IgD-negative memory B cell (primary cell): ENCODE results near the gene WNT5A. TPM values are rescaled to one million over a fixed set of nuclear protein-coding genes. Genes with fewer than 3 reads are reported as not detected.

Experiments used
- H3K27ac Mint-ChIP-seq, 3 donors: one replicate each; pipeline ENCODE4 v1.8.0; 2020 to 2022; ENCODE audit warnings: mild to moderate bottlenecking in 3 of 3, mixed read lengths in 3 of 3, moderate library complexity in 1 of 3
- H3K27me3 Mint-ChIP-seq: one replicate; pipeline ENCODE4 v1.8.0; 2021; ENCODE audit warnings: mixed read lengths
- H3K36me3 Mint-ChIP-seq: one replicate; pipeline ENCODE4 v1.8.0; 2020; ENCODE audit warnings: mild to moderate bottlenecking, mixed read lengths
- H3K4me1 Mint-ChIP-seq, 3 donors: one replicate each; pipeline ENCODE4 v1.8.0; 2020 to 2022; ENCODE audit warnings: mixed read lengths in 3 of 3, mild to moderate bottlenecking in 1 of 3
- H3K4me3 Mint-ChIP-seq, 4 donors: one replicate each; pipeline ENCODE4 v1.8.0; 2020 to 2022; ENCODE audit warnings: mild to moderate bottlenecking in 4 of 4, mixed read lengths in 4 of 4, moderate library complexity in 3 of 4
- H3K9me3 Mint-ChIP-seq, 3 donors: one replicate each; pipeline ENCODE4 v1.8.0; 2020 to 2021; ENCODE audit warnings: mixed read lengths in 3 of 3, mild to moderate bottlenecking in 1 of 3
- polyA plus RNA-seq: library from polyadenylated mRNA; unstranded; fragments of 300-500 nt; fragmentation: Illumina TruSeq; gene quantifications from one replicate; pipeline ENCODE4 v1.2.3, GENCODE V29; 2021

WNT5A gene
- polyA plus RNA-seq, 1 donor from 2014 or later: not detected

GRCh38 chr3:55480911-55481743 is 6.0 kb downstream of the WNT5A start:
- Mint-ChIP-seq H3K27me3 (peaks cover 51% of the 10 kb centered on the region), H3K36me3 (no peaks in the 10 kb centered on the region), H3K4me1 (peaks cover 6 to 16% (median 9%) of the 10 kb centered on the region in 3 donors), H3K4me3 (no peak overlapping the region), H3K9me3 (peaks cover 0 to 7% (median 0%) of the 10 kb centered on the region in 3 donors), H3K27ac (no peak overlapping the region)

- Mint-ChIP-seq H3K27me3 (peaks cover 28% of the 10 kb centered on the region), H3K4me1 (no peaks in the 10 kb centered on the region), H3K36me3 (no peaks in the 10 kb centered on the region), H3K4me3 (no peak overlapping the region), H3K27ac (no peak overlapping the region), H3K9me3 (peaks cover 0 to 1% (median 0%) of the 10 kb centered on the region in 3 donors)
Observed at GRCh38 chr3:55477306-55478303, 9.5 kb downstream of the WNT5A start.

GRCh38 chr3:55476515-55476914 is 10.6 kb downstream of the WNT5A start:
- H3K9me3 Mint-ChIP-seq: peaks cover 0 to 3% (median 0%) of the 10 kb centered on the region in 3 donors
- H3K4me1 Mint-ChIP-seq: no peaks in the 10 kb centered on the region
- peaks cover 21% of the 10 kb centered on the region for H3K27me3 Mint-ChIP-seq

GRCh38 chr3:55474213-55474632 is 12.9 kb downstream of the WNT5A start:
- Mint-ChIP-seq H3K27ac (no peak overlapping the region), H3K9me3 (peaks cover 0 to 3% (median 0%) of the 10 kb centered on the region in 3 donors), H3K36me3 (no peaks in the 10 kb centered on the region), H3K4me3 (no peak overlapping the region), H3K27me3 (peaks cover 12% of the 10 kb centered on the region), H3K4me1 (no peaks in the 10 kb centered on the region)

More at GRCh38 chr3:55476515-55476914, 10.6 kb downstream of the WNT5A start:
- Mint-ChIP-seq H3K4me3 (no peak overlapping the region), H3K27ac (no peak overlapping the region), H3K36me3 (no peaks in the 10 kb centered on the region)

GRCh38 chr3:55473788-55474187 is 13.3 kb downstream of the WNT5A start:
- Mint-ChIP-seq H3K27ac (no peak overlapping the region), H3K4me1 (no peaks in the 10 kb centered on the region), H3K9me3 (peaks cover 0 to 3% (median 0%) of the 10 kb centered on the region in 3 donors), H3K27me3 (peaks cover 12% of the 10 kb centered on the region), H3K36me3 (no peaks in the 10 kb centered on the region), H3K4me3 (no peak overlapping the region)

- Mint-ChIP-seq H3K27ac (no peak overlapping the region), H3K9me3 (peaks cover 0 to 2% (median 0%) of the 10 kb centered on the region in 3 donors), H3K4me1 (no peaks in the 10 kb centered on the region), H3K4me3 (no peak overlapping the region), H3K36me3 (no peaks in the 10 kb centered on the region), H3K27me3 (peaks cover 10% of the 10 kb centered on the region)
Observed at GRCh38 chr3:55471522-55472280, 15.4 kb downstream of the WNT5A start.

GRCh38 chr3:55471084-55471483 is 16.0 kb downstream of the WNT5A start:
- H3K27ac Mint-ChIP-seq: no peak overlapping the region
- no peaks in the 10 kb centered on the region for H3K4me1 Mint-ChIP-seq
- H3K27me3 Mint-ChIP-seq: peaks cover 9% of the 10 kb centered on the region
- no peak overlapping the region for H3K4me3 Mint-ChIP-seq
- H3K36me3 Mint-ChIP-seq: no peaks in the 10 kb centered on the region
- peaks cover 0 to 2% (median 0%) of the 10 kb centered on the region in 3 donors for H3K9me3 Mint-ChIP-seq

GRCh38 chr3:55469957-55470526 is 17.1 kb downstream of the WNT5A start:
- Mint-ChIP-seq H3K27me3 (peaks cover 11% of the 10 kb centered on the region), H3K36me3 (no peaks in the 10 kb centered on the region), H3K4me1 (no peaks in the 10 kb centered on the region), H3K27ac (no peak overlapping the region), H3K4me3 (no peak overlapping the region), H3K9me3 (peaks cover 0 to 2% (median 0%) of the 10 kb centered on the region in 3 donors)

GRCh38 chr3:55468251-55468650 is 18.9 kb downstream of the WNT5A start:
- Mint-ChIP-seq H3K9me3 (peaks cover 0 to 5% (median 0%) of the 10 kb centered on the region in 3 donors), H3K4me3 (no peak overlapping the region)

GRCh38 chr3:55467099-55467498 is 20.0 kb downstream of the WNT5A start:
- Mint-ChIP-seq H3K9me3 (peaks cover 0 to 5% (median 0%) of the 10 kb centered on the region in 3 donors), H3K36me3 (no peaks in the 10 kb centered on the region), H3K27ac (no peak overlapping the region), H3K4me3 (no peak overlapping the region), H3K27me3 (peaks cover 8% of the 10 kb centered on the region), H3K4me1 (no peaks in the 10 kb centered on the region)

More at GRCh38 chr3:55468251-55468650, 18.9 kb downstream of the WNT5A start:
- Mint-ChIP-seq H3K4me1 (no peaks in the 10 kb centered on the region), H3K27me3 (peaks cover 6% of the 10 kb centered on the region), H3K27ac (no peak overlapping the region), H3K36me3 (no peaks in the 10 kb centered on the region)

- H3K4me3 Mint-ChIP-seq: no peak overlapping the region
- no peak overlapping the region for H3K27ac Mint-ChIP-seq
- H3K27me3 Mint-ChIP-seq: peaks cover 8% of the 10 kb centered on the region
- H3K4me1 Mint-ChIP-seq: no peaks in the 10 kb centered on the region
- no peaks in the 10 kb centered on the region for H3K36me3 Mint-ChIP-seq
- H3K9me3 Mint-ChIP-seq: peaks cover 0 to 3% (median 0%) of the 10 kb centered on the region in 3 donors
Observed at GRCh38 chr3:55466526-55466925, 20.6 kb downstream of the WNT5A start.

- H3K27ac Mint-ChIP-seq: no peak overlapping the region
- H3K4me1 Mint-ChIP-seq: no peaks in the 10 kb centered on the region
- no peaks in the 10 kb centered on the region for H3K36me3 Mint-ChIP-seq
- H3K27me3 Mint-ChIP-seq: peaks cover 6% of the 10 kb centered on the region
- no peak overlapping the region for H3K4me3 Mint-ChIP-seq
- peaks cover 0 to 3% (median 0%) of the 10 kb centered on the region in 3 donors for H3K9me3 Mint-ChIP-seq
Observed at GRCh38 chr3:55461896-55462295, 25.2 kb downstream of the WNT5A start.

- Mint-ChIP-seq H3K4me3 (no peak overlapping the region), H3K27ac (no peak overlapping the region), H3K4me1 (no peaks in the 10 kb centered on the region)
Observed at GRCh38 chr3:55459838-55460237, 27.3 kb downstream of the WNT5A start.

GRCh38 chr3:55458181-55458790 is 28.8 kb downstream of the WNT5A start:
- Mint-ChIP-seq H3K9me3 (peaks cover 0 to 4% (median 0%) of the 10 kb centered on the region in 3 donors), H3K4me3 (no peak overlapping the region), H3K4me1 (no peaks in the 10 kb centered on the region), H3K27me3 (peaks cover 2% of the 10 kb centered on the region), H3K36me3 (no peaks in the 10 kb centered on the region), H3K27ac (peak overlapping the region in 1 of 3 donors; percentile 53)

More at GRCh38 chr3:55459838-55460237, 27.3 kb downstream of the WNT5A start:
- peaks cover 3% of the 10 kb centered on the region for H3K27me3 Mint-ChIP-seq
- H3K36me3 Mint-ChIP-seq: no peaks in the 10 kb centered on the region
- H3K9me3 Mint-ChIP-seq: peaks cover 0 to 3% (median 0%) of the 10 kb centered on the region in 3 donors
